HepG2 (cell line): ENCODE measurements around the gene HOXC10. TPM values are rescaled to one million over a fixed set of nuclear protein-coding genes. Genes with fewer than 3 reads are reported as not detected.

Experiments
- ATAC-seq: fragments of 200-7000 bp; cut with Tn5 transposase; 3 replicates; pipeline ENCODE4 v1.9.1; 2020; ENCODE audit warnings: mild to moderate bottlenecking, moderate library complexity
- BruUV-seq: library from RNA; stranded (reverse); fragments of 400-500 nt; replicated peaks from 2 replicates; lab custom pipeline; 2021; lab: Mats Ljungman, UMichigan
- CTCF ChIA-PET: fragments of 300-600 bp; formaldehyde crosslinking; extraction: SDS; loops from one replicate; lab custom pipeline; 2021; ENCODE audit warnings: low total read pairs, inconsistent platforms, low intra/inter-chr PET ratio; lab: Yijun Ruan, JAX
- POLR2A ChIA-PET: fragments of 350-600 bp; sonication (Branson Sonifier 250); formaldehyde crosslinking; loops from one replicate; lab custom pipeline; 2020; ENCODE audit warnings: antibody characterized with exemption, inconsistent platforms; lab: Yijun Ruan, JAX
- DNase-seq: peaks from one replicate; pipeline ENCODE4 v3.0.0-alpha.2; 2015; ENCODE audit warnings: low spot score
- FAIRE-seq: peaks from 3 replicates; lab custom pipeline; 2011; peaks lifted over from hg19 to GRCh38; lab: Jason Lieb, UNC
- H2AFZ ChIP-seq: one replicate; pipeline ENCODE4 v1.6.1; 2011; ENCODE audit warnings: low read length, inconsistent platforms
- H3K27ac ChIP-seq: fragments of 300-600 bp; 3 replicates; pipeline ENCODE4 v1.8.0; 2011; ENCODE audit warnings: mixed run types, mild to moderate bottlenecking, mixed read lengths, low read length, inconsistent platforms; ENCODE audit not compliant: insufficient read depth; ENCODE audit errors: extremely low read length
- H3K27me3 ChIP-seq, 2 experiments: fragments of 200-600 bp in 1 of 2; 2 replicates in 1 of 2; 3 replicates in 1 of 2; pipeline versions ENCODE4 v1.6.0 to v1.8.0; 2011; ENCODE audit warnings: low read length in 2 of 2, mild to moderate bottlenecking in 2 of 2, moderate library complexity in 2 of 2, inconsistent platforms in 1 of 2; ENCODE audit not compliant: insufficient read depth in 2 of 2, control insufficient read depth in 1 of 2
- H3K36me3 ChIP-seq, 2 experiments: fragments of 200-600 bp in 1 of 2; replicated peaks in 1 of 2; 2 replicates in 1 of 2; 3 replicates in 1 of 2; pipeline versions ENCODE4 v1.5.1 to v1.8.0; 2011; ENCODE audit warnings: low read length in 2 of 2, inconsistent platforms in 1 of 2; ENCODE audit not compliant: insufficient read depth in 2 of 2, control insufficient read depth in 1 of 2
- H3K4me1 ChIP-seq: 2 replicates; pipeline ENCODE4 v1.5.1; 2012; ENCODE audit warnings: low read length, inconsistent platforms; ENCODE audit not compliant: insufficient read depth
- H3K4me2 ChIP-seq: 2 replicates; pipeline ENCODE4 v1.6.0; 2011; ENCODE audit warnings: low read depth, low read length, inconsistent platforms
- H3K4me3 ChIP-seq, 3 experiments: fragments of 200-600 bp in 1 of 3; sonication (generic), shearing (Covaris generic) in 1 of 3; replicated peaks in 1 of 3; 2 replicates each; pipeline ENCODE4 v1.5.1; 2011 to 2016; ENCODE audit warnings: low read length in 3 of 3, inconsistent platforms in 2 of 3, low read depth in 2 of 3, mild to moderate bottlenecking in 2 of 3, control low read depth in 1 of 3, mixed read lengths in 1 of 3; ENCODE audit not compliant: insufficient read depth in 1 of 3
- H3K79me2 ChIP-seq: one replicate; pipeline ENCODE4 v1.6.1; 2011; ENCODE audit warnings: low read length, inconsistent platforms; ENCODE audit not compliant: insufficient read depth
- H3K9ac ChIP-seq: 2 replicates; pipeline ENCODE4 v1.6.0; 2011; ENCODE audit warnings: mild to moderate bottlenecking, low read depth, low read length, inconsistent platforms; ENCODE audit not compliant: insufficient read depth
- H3K9me3 ChIP-seq: 2 replicates; pipeline ENCODE4 v1.5.1; 2012; ENCODE audit warnings: mild to moderate bottlenecking, low read length
- H4K20me1 ChIP-seq: 2 replicates; pipeline ENCODE4 v1.6.0; 2011; ENCODE audit warnings: inconsistent platforms, mild to moderate bottlenecking, low read length, moderate library complexity; ENCODE audit not compliant: insufficient read depth
- ELK4 ChIP-seq: sonication (generic); formaldehyde crosslinking; IDR thresholded peaks from 2 replicates; pipeline ENCODE4 v1.9.0; 2021; ENCODE audit warnings: missing genetic modification reagents, borderline replicate concordance
- IRX3 ChIP-seq: sonication (generic); formaldehyde crosslinking; IDR thresholded peaks from 2 replicates; pipeline ENCODE4 v1.8.1; 2023; ENCODE audit warnings: mild to moderate bottlenecking, low read depth, missing genetic modification reagents, borderline replicate concordance
- JUNB ChIP-seq: sonication (generic); formaldehyde crosslinking; IDR thresholded peaks from 2 replicates; pipeline ENCODE4 v1.8.0; 2022; ENCODE audit warnings: missing genetic modification reagents, mild to moderate bottlenecking, borderline replicate concordance
- KLF16 ChIP-seq, 2 experiments: sonication (generic) in 1 of 2; formaldehyde crosslinking in 1 of 2; IDR thresholded peaks; 2 replicates each; pipeline versions ENCODE4 v1.6.1 to v1.8.0; 2016 to 2023; ENCODE audit warnings: missing genetic modification reagents in 2 of 2, missing compliant biosample characterization in 1 of 2
- MIER2 ChIP-seq: IDR thresholded peaks from 2 replicates; pipeline ENCODE4 v1.6.1; 2016; ENCODE audit warnings: missing biosample characterization, missing genetic modification reagents
- MLX ChIP-seq: IDR thresholded peaks from 2 replicates; pipeline ENCODE4 v1.6.1; 2016
- MLXIP ChIP-seq: sonication (generic); formaldehyde crosslinking; IDR thresholded peaks from 2 replicates; pipeline ENCODE4 v1.9.0; 2021; ENCODE audit warnings: missing genetic modification reagents, borderline replicate concordance
- MXI1 ChIP-seq: IDR thresholded peaks from 3 replicates; pipeline ENCODE4 v1.6.1; 2012; ENCODE audit warnings: low read depth, low read length, inconsistent platforms, borderline replicate concordance
- PAWR ChIP-seq: sonication (generic); formaldehyde crosslinking; IDR thresholded peaks from 2 replicates; pipeline ENCODE4 v1.4.0; 2020; ENCODE audit warnings: missing genetic modification reagents, mild to moderate bottlenecking, borderline replicate concordance
- REPIN1 ChIP-seq: sonication (generic); formaldehyde crosslinking; IDR thresholded peaks from 2 replicates; pipeline ENCODE4 v1.8.0; 2022; ENCODE audit warnings: missing genetic modification reagents, low read depth, mild to moderate bottlenecking, borderline replicate concordance
- TAF1 ChIP-seq: sonication (generic); formaldehyde crosslinking; IDR thresholded peaks from 2 replicates; pipeline ENCODE4 v1.4.0; 2020; ENCODE audit warnings: missing genetic modification reagents
- TFAP4 ChIP-seq: sonication (generic); IDR thresholded peaks from 2 replicates; pipeline ENCODE4 v1.6.1; 2016; ENCODE audit warnings: low read depth, borderline replicate concordance
- TRIM22 ChIP-seq: fragments of 450-650 bp; IDR thresholded peaks from 2 replicates; pipeline ENCODE4 v1.6.1; 2017
- ZNF709 ChIP-seq: sonication (generic); formaldehyde crosslinking; IDR thresholded peaks from 2 replicates; pipeline ENCODE4 v1.5.0; 2020; ENCODE audit warnings: mild to moderate bottlenecking, missing genetic modification reagents
- ZNF740 ChIP-seq: sonication (generic); formaldehyde crosslinking; IDR thresholded peaks from 2 replicates; pipeline ENCODE4 v1.4.0; 2020; ENCODE audit warnings: missing genetic modification reagents
- ZNF766 ChIP-seq: sonication (generic); formaldehyde crosslinking; IDR thresholded peaks from 2 replicates; pipeline ENCODE4 v1.5.0; 2020; ENCODE audit warnings: missing genetic modification reagents, borderline replicate concordance
- WGBS: methylation state at CpG from one replicate; pipeline ENCODE4 v1.1.6; 2017; ENCODE audit warnings: low lambda C conversion rate; 5-methylcytosine and 5-hydroxymethylcytosine counted together
- in situ Hi-C: cut with HindIII; loops from 2 replicates; pipeline ENCODE4 v1.10.0; 2017; ENCODE audit warnings: low pct_unique_long_range_greater_than_20kb; ENCODE audit not compliant: extremely low pct_ligation_motif_present
- intact Hi-C: fragments of 100-400 bp; cut with micrococcal nuclease; formaldehyde crosslinking; loops from one replicate; pipeline ENCODE4 v1.10.0; 2022; ENCODE audit not compliant: unreplicated experiment
- polyA plus RNA-seq, 8 experiments: library from polyadenylated mRNA; depleted of rRNA in 3 of 8; stranded (reverse) in 7 of 8; unstranded in 1 of 8; fragments of >200 nt; fragmentation: Illumina TruSeq in 4 of 8; extraction: Trizol in 4 of 8; gene quantifications; 2 replicates each; pipeline versions ENCODE4 v1.2.1 to v1.2.3, GENCODE V29; 2011 to 2016; ENCODE audit warnings: low read depth in 4 of 8, missing spikeins in 1 of 8, mixed read lengths in 1 of 8; ENCODE audit not compliant: insufficient read depth in 1 of 8
- total RNA-seq, 5 experiments: library from RNA; depleted of rRNA; stranded (reverse); fragments of >200 nt; fragmentation: Illumina TruSeq; extraction: Trizol; gene quantifications; 2 replicates each; pipeline ENCODE4 v1.2.3, GENCODE V29; 2016; ENCODE audit warnings: low read depth in 1 of 5

Gene HOXC10
- total and polyA plus RNA-seq, 2 of the 13 experiments (the other 11 are each of a cell fraction or from before 2014, with no cell fraction given), result not detected

- no peak overlapping the region for H3K4me2 ChIP-seq
- no peaks in the 10 kb centered on the region for H3K79me2 ChIP-seq
- intact Hi-C loops, result no loop called here
- H3K27ac ChIP-seq, result no peak overlapping the region
- ChIA-PET CTCF (no interaction called here), POLR2A (no interaction called here)
- H2AFZ ChIP-seq, result no peak overlapping the region
- FAIRE-seq (no peak), ATAC-seq (no peak), DNase-seq (no peak)
- WGBS, result 19% methylated on average over 39 of the region's 51 CpGs
- no peak overlapping the region for H3K4me3 ChIP-seq
- peaks cover 11 to 79% of the 10 kb centered on the region in 2 experiments for H3K27me3 ChIP-seq
- no peak overlapping the region for H3K9ac ChIP-seq
- H3K9me3 ChIP-seq, result no peaks in the 10 kb centered on the region
- H4K20me1 ChIP-seq, result peaks cover under 1% of the 10 kb centered on the region; the same call in 1 of the 2 replicates
- H3K36me3 ChIP-seq, result no peaks in the 10 kb centered on the region
- BruUV-seq, result no TSS peak
- peaks cover 9% of the 10 kb centered on the region for H3K4me1 ChIP-seq
- in situ Hi-C loops, result loop anchor here (25.0 kb wide), 1 partner anchor 158 kb away; no protein-coding TSS in a partner anchor
- TF ChIP-seq TFAP4, result no peak
- no peak for TF ChIP-seq MLXIP
- TF ChIP-seq ZNF766, result no peak
- TF ChIP-seq PAWR (CRISPR knock-in tag), result no peak
- no peak for TF ChIP-seq TRIM22
- no peak for TF ChIP-seq MXI1
- TF ChIP-seq TAF1 (CRISPR knock-in tag), result no peak
- TF ChIP-seq REPIN1, result no peak
- no peak for TF ChIP-seq KLF16 (CRISPR knock-in tag; IDR thresholded peaks at IDR 0.05)
- TF ChIP-seq ZNF709, result no peak
- no peak for TF ChIP-seq IRX3 (CRISPR knock-in tag)
- no peak for TF ChIP-seq ELK4 (CRISPR knock-in tag)
- no peak for TF ChIP-seq ZNF740 (CRISPR knock-in tag)
- TF ChIP-seq MIER2 (CRISPR knock-in tag), result no peak
- no peak for TF ChIP-seq MLX (CRISPR knock-in tag)
- TF ChIP-seq JUNB (CRISPR knock-in tag), result no peak
These were observed 39.8 kb upstream of the HOXC10 start for GRCh38 chr12:53944907-53945847.
